COLO668 (cell line): ENCODE results near the gene RAD23A.
"Not testable (repeated sequence)": the region's sequence is repeated elsewhere in the genome, so short reads cannot be mapped to it uniquely, and the experiment has no call there.

Experiments
- DNase-seq: peaks from one replicate; lab custom pipeline; 2025; ENCODE audit not compliant: unreplicated experiment; lab: John Stamatoyannopoulos, UW

Gene RAD23A

DNA sequence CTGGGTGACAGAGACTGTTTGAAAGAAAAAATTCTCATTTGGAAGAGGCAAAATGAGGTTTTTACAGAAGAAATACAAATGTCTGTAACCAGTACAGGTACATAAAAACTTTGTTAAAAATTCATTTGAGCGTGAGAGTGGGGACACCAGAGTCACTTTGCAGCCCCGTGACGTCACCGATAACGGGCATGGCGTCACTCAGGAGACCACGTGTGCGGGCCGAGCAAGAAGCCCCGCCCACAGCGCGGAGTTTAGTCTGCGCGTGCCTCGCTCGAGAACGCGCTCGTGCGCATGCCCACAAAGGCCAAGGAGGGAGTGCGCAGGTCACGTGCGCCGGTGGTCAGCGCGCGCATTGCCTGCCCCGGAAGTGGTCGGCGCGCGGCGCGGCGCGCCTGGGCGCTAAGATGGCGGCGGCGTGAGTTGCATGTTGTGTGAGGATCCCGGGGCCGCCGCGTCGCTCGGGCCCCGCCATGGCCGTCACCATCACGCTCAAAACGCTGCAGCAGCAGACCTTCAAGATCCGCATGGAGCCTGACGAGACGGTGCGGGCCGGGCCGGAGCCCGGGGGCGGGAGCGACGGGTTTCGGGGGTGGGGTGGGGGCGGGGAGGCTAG, at the start of gene RAD23A:
RAD23A (plus strand) TSS at position 384 of the 613 bp plus-strand sequence; CDS start at position 471, 87 bp downstream.
- DNase-seq: peak; percentile 99

DNA sequence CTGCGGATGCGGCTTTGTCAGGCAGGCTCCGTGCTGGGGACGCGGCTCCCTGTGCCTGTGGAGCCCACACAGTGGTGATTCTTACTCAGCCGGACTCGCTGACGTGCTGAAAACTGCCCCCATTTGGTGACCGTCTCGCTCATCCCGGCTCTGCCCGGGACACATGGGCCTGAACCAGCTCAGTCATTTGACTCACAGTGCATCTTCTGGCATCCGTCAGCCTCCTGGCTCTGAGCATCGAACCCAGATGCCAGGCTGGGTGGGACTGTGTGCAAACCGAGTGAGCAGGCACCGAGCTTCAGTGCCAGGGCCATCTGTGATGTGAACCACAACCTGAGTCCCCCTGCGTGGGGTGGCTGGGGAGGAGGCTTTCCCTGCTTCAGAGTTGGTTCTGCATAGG, 49.2 kb upstream of the RAD23A start:
- DNase-seq: no peak

DNA sequence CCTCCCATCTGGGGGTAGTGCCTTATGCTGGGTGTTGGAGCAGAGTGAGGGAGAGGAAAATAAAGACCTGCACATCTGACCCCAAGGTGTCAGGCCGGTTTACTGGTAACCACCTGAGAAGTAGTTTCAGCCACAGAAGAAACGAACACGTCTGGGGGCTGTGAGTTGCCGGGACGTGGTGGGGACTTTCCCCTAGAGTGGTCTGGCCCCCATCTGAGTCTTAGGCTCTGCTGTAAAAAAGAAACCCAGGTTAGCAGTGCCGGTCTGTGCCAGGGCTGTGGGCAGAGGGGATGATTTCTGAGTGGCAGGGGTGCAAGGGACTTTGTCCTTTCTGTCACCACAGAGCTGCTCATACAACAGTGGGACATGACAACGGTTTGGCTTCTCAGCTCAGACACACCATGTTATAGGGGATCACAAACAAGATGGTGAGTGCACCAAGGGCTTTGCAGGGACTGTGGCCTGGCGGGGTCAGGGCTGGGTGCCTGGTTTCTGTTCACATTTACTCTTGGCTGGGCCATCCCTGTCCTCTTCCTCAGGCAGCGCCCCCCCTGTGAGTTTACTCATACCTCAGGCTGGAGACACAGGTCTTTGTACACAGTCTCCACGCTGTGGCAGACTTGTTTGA, 45.7 kb upstream of the RAD23A start:
- DNase-seq: no peak

DNA sequence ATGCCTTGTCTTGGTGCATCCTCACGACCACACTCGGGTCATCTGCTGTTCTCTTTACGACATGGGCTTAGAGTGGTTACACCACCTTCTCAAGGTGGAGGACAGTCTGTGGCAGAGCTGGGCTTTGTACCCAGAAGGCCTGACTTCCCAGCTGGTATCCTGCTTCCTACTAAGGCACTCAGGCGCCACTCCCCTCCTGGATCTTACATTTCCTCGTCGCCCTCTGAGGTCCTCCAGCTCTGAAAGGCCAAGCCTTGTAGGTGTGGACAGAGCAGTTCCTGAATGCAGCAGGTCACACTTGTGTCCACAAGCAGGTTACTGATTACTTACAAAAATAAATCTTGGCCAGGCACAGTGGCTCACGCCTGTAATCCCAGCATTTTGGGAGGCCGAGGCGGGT, 38.5 kb upstream of the RAD23A start:
- no peak for DNase-seq

DNA sequence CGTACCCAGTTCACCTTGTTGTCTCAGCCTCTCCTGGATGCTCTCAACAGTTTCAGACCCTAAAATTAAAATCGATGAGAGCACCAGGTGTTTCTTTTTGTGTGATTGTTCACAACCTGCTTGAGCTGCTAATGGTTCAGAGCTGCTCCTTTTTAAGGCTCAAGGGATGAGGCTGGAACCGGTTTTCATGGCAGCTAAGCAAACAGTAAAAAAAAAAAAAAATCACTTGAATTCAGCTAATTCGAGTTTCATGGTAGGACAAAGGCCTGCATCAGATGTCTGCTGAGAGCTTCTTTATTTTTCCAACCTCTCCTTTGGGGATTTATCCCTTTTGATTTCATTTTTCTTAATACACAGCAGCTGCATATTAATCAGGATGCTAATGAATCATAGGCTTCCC, 33.1 kb upstream of the RAD23A start:
- peak; percentile 60 for DNase-seq

DNA sequence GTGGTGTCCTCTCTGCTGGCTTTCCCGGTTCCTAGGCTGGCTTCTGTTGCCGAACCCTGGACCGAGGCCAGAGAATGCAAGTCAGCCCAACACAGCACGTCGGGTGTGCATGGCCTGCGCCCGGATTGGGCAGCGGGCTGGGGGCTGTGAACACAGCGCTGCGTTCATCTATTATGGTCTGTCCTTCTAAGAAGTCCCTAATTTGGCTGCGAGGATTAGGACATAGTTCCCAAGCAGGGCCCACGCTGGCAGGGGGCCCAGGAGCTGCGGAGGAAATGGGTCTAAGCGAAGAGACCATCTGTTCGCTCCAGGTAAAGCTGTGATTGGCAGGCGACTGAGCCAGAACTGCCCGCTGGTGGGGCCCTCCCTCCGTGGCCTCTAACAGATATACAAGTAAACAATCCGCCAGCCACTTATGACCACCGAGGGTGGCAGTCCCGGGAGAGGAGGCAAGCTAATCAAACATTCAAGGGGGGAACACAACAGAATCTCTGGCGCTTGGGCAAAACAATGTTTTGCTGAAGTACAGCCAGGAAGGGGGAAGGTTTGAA, 32.6 kb upstream of the RAD23A start:
- peak; percentile 90 for DNase-seq

DNA sequence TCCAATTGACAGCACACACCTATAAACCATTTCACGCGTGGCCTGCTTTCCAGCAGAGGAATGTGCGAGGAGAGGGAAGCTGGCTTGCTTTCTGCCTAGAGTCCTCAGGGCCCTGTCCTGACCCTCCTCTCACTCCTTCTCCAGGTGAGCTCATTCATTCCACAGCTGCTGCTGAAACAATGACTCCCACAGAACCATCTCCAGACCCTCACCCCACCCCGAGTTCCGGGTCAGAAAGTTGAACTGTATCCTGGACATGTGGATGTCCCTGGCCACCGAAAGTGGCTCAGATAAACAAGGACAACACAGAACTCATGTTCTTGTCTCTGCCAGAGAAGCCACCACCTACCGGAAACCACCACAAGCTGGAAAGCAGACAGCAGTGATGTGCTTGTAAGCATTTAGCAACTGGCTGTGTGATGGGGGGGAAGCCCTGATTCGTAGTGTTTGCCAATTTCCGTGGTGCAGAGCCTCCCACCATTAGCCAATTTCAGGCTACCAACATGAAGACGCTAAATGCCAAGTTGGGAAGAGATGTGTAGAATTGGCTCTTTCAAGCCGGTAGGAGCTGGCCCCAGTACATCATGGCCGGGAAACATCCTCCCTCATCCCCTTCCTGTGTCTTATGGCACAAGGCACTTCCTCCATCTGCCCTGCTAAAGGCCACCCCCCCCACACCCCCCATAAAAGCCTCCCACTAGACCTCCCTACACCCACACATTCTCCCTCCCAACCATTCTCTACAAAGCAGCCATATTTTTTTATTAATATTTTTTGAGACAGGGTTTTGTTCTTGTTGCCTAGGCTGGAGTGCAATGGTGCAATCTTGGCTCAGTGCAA, 31.6 kb upstream of the RAD23A start:
- DNase-seq: peak; percentile 33

DNA sequence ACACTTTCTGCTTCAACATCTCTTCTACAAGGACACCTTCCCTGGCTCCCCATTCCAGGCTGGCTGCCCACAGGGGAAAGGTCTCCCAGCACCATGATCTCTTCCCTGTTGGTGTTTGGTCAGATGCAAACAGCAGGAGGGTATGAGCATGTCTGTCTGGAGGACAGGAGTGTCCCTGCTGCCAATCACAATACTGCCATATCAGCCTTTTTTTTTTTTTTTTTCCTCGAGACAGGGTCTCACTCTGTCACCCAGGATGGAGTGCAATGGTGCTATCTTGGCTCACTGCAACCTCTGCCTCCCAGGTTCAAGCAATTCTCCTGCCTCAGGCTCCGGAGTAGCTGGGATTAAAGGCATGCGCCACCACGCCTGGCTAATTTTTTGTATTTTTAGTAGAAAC, 29.8 kb upstream of the RAD23A start:
- DNase-seq: not testable (repeated sequence)

DNA sequence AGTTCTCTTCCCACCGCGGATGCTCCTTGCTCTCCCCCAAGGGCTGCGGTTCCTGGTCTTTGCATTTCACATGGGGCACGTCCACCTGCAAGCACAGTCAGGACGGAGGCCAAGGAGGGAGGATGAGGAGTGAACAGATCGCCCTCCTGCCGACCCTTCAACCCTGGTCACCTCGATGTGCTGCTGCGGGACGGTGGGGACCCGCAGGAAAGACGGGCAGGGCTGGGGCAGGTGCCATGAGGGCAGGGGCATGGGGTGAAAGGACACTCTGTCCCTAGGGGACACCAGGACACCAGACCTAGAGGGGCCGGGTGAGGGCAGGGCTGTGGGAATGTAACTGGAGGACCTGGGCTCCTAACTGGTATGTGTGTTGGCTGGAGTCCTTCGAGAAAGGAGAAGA, 27.4 kb upstream of the RAD23A start:
- DNase-seq: no peak

DNA sequence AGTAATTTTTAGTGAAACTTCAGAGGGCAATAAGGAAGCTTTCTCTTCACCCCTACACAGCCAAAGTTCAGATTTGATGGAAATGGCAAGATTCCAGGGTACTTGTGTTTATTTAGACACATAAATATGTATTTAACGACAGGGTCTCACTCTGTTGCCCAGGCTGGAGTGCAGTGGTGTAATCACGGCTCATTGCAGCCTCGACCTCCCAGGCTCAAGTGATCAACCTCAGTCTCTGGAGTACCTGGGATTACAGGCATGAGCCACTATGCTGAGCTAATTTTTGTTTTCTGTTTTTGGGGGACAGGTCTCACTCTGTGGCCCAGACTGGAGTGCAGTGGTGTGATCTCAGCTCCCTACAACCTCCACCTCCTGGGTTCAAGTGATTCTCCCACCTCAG, 24.6 kb upstream of the RAD23A start:
- no peak for DNase-seq

DNA sequence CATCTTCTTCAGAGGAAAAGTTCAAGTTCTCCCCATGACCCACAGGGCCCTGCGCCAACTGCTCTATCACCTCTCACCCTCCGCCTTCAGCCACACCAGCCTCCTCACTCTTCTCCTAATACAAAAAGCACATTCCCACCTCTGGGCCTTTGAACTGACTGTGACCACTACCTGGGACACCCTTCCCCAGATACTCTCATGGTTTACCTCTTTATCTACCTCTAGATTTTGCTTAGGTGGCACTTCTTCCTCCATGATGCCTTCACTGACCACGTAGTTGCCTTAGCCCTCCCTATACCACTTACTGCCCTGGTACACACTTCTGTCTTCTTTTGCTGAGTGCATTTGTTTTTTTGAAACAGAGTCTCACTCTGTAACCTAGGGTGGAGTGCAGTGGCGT, 22.7 kb upstream of the RAD23A start:
- DNase-seq: no peak

DNA sequence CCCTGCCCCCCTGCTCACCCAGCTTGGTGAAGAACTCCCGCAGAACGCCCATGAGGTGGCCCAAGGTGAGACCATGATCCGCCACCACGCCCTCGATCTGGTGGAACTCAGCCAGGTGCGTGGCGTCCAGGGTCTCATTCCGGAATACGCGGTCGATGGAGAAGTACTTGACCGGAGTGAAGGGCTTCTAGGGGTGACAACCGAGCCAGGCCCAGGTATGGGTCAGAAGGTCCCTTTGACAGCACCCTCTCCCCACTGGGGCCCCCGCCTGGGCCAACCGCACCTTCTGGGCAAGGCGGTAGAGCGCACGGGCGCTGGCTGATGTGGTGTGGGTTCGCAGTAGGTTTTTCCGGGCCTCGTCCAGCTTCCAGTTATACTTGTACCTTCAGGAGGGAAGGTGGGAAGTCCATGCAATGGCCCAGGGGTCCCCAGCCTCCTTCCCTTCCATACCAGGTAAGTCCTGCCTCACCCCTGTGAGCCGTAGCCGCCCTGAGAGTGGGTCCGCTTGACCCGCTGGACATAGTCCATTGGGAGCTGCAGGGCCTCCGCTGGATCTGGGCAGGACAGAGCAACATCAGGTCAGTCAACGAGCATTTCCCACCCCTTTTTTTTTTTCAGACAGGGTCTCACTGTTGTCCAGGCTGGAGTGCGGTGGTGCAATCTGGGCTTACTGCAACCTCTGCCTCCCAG, 20.9 kb upstream of the RAD23A start:
- no peak for DNase-seq

DNA sequence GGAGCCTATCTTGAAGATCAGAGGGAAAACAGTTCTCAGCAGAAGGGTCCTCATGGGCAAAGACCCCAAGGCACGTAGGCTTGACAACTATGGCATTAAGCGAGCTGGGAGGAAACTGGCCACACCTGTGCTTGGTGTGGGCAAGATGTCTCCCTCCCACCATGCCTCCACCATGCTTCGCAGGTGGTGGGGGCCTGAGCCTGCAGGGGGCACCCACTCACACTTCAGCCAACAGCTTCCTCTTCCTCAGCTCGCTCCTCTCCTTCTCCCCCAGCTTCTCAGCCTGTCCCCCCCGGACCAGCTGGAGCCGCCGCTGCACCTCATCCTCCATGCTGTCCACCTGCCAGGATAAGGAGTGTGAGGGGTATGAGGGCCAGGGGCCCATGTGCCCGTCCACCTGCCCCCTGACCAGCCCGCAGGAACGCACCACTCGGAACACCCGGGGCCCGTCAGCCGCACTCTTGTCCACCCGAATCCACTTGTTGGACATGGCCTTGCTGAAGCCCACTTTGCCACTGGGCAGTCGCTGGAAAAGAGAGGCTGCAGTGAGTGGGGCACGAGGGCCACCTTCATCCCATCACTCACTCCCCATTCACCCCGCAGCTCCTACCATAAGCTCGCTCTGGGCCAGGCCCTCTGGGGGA, 15.5 kb upstream of the RAD23A start:
- no peak for DNase-seq

DNA sequence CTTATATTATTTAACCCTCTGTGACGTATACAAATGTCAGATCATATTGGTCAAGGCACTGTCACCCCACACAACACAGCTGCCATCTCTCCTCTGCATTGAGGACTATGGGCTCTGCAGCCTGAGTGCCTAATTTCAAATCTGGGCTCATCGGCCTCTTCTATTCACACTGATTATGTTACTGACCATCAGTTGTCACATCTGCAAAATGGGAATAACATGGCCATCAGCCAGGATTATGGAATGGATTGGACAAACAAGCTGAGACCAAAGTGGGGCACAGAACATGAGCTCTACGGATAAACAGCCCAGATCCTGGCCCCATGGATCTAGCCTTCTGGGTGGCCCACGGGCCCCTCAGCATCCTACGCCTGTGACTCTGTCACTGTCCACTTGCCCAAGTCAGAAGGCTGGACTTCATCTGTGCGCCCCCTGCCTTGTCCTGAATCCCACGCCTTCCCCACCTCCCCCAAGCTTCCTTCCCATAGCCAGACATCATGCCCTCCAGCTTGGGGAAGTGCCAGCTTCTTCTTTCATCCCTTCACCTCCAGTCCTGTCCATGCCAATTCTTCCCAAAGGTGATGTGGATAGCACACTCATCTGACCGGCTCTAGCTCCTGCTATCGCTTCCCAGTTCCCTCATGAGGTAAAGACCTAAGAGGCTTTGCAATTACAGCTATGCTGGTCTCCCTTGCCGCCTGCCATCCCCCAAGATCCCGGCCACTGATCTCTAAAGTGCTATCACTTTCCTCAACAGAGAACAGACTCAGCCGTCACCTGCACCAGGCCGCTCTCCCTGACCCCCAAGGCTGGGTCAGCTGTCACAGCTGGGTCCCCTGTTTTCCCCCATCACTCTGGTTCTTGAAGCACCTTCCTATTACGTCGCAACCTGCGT, 13.0 kb upstream of the RAD23A start:
- DNase-seq: no peak

DNA sequence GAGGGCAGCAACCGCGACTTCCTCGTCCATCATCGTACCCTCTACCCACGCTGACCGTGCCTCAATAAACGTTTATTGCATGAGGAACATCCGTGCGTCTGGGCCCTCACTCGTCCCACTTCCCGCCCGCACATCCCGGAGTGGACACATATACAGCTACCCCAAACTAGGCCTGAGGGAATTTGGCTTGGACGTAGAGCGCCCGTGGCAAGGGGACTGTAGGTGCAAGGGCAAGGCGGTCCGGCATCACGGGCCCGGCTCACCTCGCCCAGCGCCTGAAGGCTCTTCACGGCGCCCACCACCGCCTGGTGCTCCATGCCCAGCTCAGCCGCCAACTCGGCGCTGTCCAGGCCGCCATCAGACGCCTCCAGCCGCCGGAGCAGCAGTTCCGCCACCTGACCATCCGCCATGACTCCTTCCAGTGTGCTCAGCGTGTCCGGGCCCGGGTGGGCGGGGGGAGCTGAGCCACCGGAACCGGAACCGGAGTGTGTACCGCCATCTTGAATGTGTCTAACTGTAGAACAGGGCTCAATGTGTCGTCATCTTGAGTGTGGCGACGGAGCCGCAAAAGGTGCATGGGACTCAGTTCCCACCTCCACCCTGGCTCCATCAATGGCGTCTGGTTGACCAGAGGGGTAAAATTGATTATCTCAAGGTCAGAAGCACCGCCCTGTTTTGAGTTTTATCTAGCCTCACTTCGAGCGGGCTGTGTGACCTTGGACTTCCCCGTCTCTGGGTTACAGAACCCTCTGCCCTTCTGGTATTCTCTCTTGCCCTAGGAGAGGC, 12.2 kb upstream of the RAD23A start, which contains the start of gene FARSA:
FARSA (minus strand) TSS at position 425 of the 786 bp plus-strand sequence; CDS start at position 410, 15 bp downstream.
- DNase-seq: peak; percentile 92

DNA sequence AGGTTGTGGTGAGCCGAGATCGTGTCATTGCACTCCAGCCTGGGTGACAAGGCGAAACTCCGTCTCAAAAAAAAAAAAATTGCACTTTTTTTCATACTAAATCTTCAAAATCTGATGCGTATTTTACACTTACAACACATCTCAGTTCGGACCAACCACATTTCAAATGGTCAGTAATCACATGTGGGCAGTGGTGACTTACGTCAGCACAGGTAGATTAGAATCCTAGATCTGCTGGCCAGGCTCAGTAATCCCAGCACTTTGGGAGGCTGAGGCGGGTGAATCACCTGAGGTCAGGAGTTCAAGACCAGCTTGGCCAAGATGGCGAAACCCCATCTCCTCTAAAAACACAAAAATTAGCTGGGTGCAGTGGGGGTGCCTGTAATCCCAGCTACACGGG, 10.6 kb upstream of the RAD23A start:
- DNase-seq: no peak

DNA sequence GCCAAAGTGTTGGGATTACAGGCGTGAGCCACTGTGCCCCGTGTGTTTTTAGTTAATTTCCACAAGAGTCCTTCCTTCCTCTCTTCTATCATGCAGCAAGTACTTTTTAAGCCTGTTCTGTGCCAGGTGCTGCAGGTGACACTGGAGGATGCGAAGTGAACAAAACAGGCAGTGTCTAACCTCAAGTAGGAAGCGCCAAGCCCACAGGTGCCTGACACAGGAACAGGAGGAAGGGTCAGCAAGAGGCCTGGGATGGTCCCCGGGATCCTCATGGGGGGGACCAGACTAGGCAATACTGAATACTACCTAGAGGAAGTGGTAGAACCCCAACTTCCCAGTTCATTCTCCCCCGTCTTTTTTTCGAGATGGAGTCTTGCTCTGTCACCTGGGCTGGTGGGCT, 9.1 kb upstream of the RAD23A start:
- no peak for DNase-seq

DNA sequence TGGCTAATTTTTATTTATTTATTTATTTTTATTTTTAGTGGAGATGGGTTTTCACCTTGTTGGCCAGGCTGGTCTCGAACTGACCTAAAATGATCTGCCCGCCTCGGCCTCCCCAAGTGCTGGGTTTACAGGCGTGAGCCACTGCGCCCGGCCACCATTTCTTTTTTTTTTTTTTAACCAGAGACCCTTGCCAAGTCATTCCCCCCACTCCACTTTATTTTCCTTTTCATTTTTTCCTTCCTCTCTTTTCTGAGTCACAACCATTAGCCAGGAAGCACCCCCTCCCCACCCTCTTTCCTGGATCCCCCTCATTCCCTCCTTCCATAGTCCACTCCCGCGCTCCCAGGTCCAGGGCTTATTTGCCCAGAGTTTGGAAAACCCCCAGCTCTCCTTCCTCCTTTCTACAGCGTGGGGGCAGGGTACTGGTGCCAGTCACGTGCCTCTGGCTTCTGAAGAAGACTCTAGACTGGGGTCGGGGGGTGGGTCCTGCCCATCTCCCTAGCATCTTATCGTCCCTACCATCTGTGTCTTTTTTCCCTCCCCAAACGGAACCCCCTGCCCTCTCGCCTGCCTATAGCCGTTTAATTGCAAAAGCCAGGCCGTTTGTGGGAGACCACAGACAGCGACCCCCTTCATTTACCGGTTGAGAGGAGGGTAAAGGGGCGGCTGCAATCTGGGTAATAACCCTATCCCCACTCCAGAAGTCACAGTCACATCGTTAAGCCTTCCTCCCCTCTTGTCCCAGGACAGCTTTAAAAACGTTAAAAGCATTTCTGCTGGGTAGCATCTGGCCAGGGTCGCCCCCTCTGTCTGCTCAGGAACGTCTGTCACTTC, 8.4 kb upstream of the RAD23A start:
- peak; percentile 55 for DNase-seq
